Hippocampal formation (tissue), 2 donors: ENCODE results near the gene PSAPL1.

Source experiments
- DNase-seq, 2 donors: peaks; one replicate each; lab custom pipeline; 2025; lab: John Stamatoyannopoulos, UW

Gene PSAPL1

GRCh38 chr4:7381890-7382633, 52.7 kb downstream of the PSAPL1 start:
- DNase-seq = no peak

GRCh38 chr4:7381221-7381889, 53.4 kb downstream of the PSAPL1 start:
- DNase-seq = no peak
